Activated gamma-delta T cell treated with anti-CD3 and anti-CD28 coated beads, Interleukin-2, amount 50 U/mL, for 16 hours (primary cell): ENCODE data around the gene ICAM5.

Experiments used
- DNase-seq: peaks from one replicate; pipeline ENCODE4 v3.0.0-alpha.2; 2020; ENCODE audit warnings: low read depth

Gene ICAM5

DNA sequence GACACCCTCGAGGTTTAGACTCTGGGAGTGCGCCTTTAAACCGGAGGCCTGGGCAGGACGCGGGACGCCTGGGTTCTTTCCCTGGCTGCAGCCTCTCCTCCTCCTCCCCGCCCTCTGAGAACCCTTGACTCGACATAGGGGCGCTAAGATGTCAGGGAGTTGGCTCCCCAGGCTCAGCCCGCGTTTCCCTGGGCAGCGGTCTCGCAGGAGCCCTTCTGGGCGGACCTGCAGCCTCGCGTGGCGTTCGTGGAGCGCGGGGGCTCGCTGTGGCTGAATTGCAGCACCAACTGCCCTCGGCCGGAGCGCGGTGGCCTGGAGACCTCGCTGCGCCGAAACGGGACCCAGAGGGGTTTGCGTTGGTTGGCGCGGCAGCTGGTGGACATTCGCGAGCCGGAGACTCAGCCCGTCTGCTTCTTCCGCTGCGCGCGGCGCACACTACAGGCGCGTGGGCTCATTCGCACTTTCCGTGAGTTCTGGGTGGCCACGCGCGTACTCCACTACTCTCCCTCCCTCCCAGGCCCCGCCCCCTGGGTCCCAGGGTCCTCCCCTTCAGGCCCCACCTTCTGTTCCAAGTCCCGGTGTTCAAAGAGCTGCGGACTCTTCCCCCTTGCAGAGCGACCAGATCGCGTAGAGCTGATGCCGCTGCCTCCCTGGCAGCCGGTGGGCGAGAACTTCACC lies 1.3 kb downstream of the ICAM5 start:
- DNase-seq, result no peak

DNA sequence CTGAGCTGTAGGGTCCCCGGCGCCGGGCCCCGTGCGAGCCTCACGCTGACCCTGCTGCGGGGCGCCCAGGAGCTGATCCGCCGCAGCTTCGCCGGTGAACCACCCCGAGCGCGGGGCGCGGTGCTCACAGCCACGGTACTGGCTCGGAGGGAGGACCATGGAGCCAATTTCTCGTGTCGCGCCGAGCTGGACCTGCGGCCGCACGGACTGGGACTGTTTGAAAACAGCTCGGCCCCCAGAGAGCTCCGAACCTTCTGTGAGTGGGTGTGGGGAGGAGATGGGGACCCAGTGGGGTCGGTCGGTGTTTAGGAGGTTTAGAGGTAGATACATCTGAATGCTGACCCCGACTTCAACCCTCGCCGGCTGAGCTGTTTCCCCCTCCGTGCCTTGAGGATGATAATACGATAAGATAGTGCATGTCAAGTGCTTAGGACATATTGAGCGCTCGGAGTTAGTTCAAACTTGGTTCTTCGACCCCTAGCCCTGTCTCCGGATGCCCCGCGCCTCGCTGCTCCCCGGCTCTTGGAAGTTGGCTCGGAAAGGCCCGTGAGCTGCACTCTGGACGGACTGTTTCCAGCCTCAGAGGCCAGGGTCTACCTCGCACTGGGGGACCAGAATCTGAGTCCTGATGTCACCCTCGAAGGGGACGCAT lies 1.9 kb downstream of the ICAM5 start:
- DNase-seq, result no peak

DNA sequence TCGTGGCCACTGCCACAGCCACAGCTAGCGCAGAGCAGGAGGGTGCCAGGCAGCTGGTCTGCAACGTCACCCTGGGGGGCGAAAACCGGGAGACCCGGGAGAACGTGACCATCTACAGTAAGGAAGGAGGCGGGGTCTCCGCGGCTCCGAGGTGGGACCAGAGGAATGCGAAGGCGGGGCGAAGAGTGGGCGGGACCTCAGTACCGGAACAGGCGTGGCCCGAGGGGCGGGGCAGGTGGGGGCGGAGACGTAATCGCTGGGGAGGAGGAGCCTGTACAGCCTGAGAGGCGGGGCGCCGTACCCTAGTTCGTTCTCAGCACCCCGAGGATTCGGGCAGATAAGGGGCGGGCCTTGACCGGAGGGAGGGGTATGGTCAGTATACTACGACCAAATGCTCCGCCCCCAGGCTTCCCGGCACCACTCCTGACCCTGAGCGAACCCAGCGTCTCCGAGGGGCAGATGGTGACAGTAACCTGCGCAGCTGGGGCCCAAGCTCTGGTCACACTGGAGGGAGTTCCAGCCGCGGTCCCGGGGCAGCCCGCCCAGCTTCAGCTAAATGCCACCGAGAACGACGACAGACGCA lies 2.5 kb downstream of the ICAM5 start:
- peak; percentile 50 for DNase-seq

DNA sequence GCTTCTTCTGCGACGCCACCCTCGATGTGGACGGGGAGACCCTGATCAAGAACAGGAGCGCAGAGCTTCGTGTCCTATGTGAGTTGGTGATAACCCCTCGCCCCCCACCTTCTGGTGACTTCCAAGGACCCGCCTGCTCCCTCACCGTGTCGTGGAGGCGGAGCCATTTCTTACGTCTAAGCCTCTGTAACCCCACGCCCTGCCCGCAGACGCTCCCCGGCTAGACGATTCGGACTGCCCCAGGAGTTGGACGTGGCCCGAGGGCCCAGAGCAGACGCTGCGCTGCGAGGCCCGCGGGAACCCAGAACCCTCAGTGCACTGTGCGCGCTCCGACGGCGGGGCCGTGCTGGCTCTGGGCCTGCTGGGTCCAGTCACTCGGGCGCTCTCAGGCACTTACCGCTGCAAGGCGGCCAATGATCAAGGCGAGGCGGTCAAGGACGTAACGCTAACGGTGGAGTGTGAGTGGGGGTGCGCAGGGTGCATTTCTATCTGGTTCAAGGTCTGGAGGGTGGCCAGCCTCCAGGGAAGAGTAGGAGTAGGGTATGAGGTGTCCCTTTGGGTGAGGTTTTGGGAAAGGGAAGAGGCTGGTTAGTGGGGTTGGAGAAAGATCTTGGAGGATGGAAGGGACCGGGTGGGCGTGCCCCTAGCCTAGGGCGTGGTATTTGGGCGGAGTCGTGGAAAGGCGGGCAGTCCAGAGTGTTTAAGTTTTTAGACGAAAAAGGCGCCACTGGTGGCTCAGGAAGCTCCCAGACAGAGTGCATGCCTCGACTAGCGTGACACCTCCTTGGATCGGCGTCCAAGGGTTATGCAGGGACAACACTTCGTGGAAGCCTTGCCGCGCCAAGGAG lies 3.3 kb downstream of the ICAM5 start:
- DNase-seq, result no peak

DNA sequence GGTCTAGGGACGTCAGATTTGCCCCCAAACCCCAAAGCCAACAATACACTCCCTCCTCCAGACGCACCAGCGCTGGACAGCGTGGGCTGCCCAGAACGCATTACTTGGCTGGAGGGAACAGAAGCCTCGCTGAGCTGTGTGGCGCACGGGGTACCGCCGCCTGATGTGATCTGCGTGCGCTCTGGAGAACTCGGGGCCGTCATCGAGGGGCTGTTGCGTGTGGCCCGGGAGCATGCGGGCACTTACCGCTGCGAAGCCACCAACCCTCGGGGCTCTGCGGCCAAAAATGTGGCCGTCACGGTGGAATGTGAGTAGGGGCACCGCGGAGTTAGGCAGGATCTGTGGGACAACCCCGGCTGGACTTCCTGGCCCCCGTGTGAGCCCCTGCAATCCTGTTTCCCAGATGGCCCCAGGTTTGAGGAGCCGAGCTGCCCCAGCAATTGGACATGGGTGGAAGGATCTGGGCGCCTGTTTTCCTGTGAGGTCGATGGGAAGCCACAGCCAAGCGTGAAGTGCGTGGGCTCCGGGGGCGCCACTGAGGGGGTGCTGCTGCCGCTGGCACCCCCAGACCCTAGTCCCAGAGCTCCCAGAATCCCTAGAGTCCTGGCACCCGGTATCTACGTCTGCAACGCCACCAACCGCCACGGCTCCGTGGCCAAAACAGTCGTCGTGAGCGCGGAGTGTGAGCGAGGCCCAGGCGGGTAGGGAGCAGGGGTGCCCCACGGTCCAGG lies 4.0 kb downstream of the ICAM5 start:
- DNase-seq, result no peak

DNA sequence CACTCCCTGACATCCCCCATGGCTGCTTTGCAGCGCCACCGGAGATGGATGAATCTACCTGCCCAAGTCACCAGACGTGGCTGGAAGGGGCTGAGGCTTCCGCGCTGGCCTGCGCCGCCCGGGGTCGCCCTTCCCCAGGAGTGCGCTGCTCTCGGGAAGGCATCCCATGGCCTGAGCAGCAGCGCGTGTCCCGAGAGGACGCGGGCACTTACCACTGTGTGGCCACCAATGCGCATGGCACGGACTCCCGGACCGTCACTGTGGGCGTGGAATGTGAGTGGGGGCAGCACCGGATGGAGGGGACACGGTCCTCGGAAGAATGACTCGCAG lies 4.6 kb downstream of the ICAM5 start:
- no peak for DNase-seq

DNA sequence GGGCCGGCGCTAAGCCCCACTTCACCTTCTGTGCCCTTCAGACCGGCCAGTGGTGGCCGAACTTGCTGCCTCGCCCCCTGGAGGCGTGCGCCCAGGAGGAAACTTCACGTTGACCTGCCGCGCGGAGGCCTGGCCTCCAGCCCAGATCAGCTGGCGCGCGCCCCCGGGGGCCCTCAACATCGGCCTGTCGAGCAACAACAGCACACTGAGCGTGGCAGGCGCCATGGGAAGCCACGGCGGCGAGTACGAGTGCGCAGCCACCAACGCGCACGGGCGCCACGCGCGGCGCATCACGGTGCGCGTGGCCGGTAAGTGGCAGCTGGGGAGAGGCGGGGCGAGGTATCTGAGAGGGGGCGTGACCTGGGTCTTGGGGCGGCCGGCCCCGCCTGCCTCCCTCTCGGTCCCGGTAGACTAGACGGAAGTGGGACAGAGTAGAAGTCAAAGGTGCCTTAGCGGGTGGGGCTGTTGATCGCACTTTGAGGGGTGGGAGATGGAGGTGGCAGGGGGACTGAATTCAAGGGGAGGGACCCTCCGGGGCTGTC lies 5.6 kb downstream of the ICAM5 start:
- DNase-seq, result no peak

DNA sequence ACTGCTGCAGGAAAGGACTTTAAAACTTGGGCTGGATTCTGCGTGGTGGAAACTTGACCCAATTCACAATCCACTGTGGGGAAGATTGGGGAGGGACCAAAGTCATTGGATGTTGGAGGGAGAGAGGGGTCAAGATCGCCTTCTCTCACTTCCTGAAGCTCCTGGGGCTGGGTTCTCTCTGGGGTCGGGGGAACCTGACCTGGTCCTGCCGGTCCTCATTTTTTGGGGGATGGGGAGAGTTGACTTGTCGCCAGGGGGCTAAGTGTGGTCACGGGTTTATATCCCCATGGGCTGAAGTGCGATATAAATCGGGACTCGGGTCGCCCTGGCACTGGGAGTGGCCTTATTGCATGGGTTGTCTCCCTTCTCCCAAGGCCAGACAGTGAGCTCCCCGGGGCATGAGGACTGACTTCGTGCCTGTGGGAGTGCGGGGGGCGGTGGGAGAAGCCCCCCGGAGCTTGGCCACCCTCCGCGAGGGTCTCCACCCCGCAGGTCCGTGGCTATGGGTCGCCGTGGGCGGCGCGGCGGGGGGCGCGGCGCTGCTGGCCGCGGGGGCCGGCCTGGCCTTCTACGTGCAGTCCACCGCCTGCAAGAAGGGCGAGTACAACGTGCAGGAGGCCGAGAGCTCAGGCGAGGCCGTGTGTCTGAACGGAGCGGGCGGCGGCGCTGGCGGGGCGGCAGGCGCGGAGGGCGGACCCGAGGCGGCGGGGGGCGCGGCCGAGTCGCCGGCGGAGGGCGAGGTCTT lies 6.3 kb downstream of the ICAM5 start:
- DNase-seq, result no peak

DNA sequence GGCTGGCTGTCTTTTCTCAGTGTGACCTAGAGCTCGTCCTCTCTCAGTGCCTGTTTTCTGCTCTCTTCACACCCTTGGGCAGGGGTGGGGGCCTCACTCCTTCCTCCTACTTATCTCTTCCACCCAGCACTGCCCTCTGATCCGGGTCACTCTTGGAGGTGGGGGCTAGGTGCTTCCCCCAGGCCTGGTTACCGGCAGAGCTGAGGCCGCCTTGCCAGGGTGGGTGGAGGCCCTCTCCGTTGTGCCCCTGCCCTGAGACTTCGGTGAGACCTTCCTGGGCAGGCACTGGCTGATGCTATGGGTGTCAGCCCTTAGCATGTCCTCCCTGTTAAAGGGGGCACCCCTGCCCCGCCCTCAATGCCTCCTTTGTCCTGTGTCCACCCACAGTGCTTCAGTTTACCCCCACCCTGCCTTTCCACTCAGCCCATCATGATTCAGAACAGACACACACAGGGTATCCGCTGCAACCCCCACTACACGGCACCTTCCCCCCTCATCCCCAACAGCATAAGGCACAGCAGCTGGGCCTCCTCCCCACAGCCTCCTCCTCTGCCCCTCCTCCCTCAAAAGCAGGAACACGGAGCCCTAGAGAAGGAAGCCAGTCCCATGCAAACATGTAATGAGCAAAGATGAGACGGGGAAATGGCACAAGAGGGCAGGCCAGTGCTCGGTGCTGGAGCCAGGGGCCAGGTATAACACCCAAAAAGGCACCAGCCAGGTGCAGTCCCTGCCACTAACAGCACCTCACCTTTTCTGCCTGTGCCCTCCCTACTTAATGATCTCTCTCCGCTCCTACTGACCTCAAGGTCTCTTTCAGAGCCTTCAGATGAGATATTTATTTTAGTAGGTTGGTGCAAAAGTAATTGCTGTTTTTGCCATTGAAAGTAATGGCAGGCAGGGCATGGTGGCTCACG lies 10.1 kb downstream of the ICAM5 start:
- DNase-seq, result no peak

DNA sequence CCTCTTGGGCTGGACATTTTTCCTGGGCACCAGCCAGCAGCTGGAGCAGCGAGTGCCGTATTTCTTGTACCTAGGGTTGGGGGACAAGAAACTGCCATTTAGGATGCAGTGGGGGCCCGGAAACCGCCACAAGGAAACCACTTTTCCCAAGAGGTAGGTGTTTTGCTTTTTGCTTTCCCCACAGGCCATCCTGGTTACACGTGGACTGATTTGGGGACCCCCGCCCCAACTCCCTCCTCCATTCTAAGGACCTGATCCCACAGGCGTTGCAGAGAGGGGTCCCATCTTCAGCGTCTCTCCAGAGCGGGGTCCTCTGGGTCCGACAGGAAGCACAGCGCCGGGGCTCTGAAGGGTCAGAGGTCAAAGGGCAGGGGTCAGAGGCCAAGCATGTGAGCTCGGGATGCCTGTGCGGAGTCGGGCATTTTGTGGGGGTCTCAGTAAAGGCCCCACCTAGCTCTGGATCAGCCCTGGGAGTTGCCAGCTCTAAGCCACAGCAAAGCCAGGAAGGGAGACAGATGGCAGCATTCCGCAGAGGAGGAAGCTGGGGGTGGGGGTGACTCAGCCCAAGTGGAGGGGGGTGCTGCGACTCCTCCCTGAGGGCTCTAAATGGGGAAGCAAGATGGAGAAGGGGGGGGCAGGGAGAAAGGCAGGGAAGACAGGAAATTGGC lies 15.5 kb downstream of the ICAM5 start:
- DNase-seq, result no peak

DNA sequence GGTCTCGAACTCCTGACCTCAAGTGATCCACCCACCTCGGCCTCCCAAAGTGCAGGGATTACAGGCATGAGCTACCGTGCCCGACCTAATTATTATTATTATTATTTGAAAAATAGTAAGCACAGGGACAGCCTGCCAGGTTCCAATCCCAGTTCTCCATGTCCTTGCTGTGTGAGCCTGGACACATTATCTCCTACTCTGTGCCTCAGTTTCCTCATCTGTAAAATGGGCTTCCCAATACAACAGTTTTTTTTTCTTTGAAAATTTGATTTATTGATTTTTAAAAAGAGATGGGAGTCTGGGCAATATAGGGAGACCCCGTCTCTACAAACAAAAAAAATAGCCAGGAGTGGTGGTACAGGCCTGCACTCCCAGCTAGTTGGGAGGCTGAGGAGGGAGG lies 16.6 kb downstream of the ICAM5 start:
- no peak for DNase-seq

DNA sequence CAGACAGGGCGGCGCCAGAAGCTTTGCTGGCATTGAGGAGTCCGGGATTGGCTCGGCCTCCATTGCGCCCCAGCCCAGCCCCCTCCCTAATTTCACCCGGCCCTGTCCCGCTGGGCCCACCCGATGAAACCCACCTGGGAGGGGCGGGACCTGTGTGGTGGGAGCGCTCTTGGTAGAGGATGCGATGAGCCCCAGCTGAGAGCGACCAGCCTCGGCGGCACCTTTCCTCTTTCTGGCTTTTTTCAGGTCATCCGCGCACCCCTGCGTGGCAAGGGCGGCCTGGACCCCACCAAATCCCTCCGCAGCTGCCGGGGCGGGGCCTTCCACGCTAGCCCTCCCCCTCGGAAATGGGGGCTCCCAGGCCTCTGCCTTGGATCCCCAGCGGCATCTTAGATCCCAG lies 19.7 kb downstream of the ICAM5 start, which contains the start of gene ZGLP1:
TSS of gene ZGLP1 (minus strand) at position 393 of the 400 bp plus-strand sequence.
- DNase-seq, result no peak

DNA sequence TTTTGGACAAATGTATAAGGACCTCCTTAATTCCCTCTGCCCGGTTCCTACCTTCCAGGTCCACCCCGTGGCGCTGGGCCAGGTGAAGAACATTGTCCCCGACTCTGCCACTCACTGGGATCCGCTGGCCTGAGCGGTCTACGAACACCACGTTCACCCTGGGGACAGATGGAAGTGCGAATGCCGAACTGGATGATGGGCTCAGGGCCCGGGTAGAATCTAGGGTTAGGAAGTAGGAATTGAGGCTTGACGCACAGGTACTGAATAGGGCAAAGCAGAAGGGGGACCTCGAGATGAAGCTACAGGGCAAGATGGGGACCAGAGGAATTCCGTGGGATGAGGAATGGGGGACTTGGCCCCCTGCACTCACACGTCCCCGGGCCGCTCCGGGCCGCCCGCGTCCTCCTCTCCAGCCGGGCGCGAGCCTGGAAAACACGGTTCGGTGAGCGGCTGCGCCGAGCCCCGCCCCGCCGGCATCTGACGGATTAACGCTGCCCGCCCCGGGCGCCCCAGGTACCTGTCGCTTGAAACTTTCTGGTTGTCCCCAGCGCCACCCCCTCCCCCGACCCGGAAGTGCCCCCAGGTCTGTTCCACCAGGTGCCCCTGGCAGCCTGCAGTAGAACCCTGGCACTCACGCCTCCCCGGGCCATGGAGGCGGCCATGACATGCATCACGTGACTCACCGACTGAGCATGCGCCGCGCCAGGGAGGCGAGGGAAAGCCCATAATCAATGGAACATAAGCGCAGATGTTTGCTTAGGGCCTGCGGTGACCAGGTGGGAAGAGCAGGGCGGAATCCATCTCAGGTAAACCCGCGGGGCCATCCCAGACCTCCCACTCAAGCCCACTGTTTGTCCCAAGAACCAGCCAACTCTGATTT lies 25.8 kb downstream of the ICAM5 start, which contains the start of gene FDX2:
TSS of gene FDX2 (minus strand) at position 681 of the 880 bp plus-strand sequence. CDS start at position 662, 19 bp downstream.
- peak; percentile 89 for DNase-seq

DNA sequence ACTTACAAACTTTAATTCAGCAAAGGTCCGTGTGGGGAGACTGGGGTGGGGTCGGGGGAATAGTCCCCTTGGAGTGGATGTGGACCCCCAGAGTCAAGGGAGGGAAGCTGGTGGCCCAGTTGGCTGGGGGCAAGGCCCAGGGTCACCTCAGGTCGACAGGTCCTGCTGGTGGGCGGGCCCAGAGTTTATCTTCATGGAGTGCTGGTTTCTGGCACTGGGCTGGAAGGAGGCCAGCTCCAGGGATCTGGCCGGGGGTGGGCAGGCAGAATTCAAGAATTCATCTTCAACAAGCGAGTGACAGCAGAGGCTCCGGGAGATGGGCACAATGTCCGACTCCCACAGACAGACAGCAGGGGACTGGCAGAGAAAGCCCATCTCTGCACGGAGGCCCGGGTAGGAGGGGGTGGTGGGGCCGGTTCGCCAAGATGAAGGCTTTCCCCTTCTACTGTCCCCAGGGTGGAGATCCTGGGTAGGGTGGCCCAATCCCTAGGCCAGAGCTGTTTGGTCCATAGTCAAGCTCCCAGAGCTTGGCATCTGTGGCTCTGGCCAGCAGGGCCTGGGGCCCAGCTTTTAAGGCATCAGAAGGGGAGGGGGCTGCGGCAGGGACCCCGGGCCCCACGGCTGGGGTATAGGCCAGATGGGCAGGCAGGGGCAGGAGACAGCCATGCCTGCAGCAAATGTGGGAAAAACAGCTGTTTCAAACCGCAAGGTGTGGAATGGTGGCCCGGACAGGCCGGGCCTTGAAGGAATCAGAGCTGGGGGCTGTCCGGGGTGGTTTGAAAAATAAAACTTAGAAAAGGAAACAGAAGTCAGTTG lies 26.7 kb downstream of the ICAM5 start:
- no peak for DNase-seq

DNA sequence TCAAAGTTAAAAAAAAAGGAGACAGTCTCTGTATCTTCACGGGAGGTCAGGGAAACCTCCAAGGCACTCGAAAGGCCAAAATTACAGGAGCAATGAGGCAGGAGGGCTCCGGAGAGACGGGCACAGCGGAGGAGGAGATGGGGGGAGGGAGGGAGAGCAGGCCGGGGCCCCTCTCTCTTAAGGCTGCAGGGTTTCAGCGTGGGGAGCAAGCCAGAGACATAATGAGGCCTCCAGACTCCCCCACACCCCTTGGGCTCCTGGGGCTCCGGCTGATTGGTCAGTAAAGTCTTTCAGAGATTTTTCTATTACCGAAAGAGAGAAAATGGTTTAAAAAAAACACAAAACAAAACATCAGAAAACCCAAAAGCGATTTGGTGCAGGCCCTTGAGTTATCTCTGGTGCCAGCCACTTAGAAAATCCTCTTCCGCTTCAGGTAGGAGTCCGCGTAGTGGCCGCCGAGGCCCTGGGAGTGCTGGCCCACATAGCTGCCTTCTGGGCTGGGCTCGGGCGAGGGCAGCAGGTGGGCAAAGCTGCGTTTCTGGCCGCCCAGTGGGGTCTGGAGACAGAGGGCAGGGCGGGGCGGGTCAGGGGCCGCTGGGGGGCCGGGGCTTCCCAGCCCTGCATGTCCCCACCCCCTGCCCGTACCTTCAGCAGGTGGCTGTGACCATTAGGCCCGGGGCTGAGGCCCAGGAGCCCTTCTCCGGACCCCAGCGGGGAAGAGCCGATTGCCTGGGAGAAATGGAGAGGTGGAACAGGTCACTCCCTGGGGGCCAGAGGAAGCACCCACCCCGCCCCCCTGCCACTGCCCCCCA lies 27.5 kb downstream of the ICAM5 start:
- no peak for DNase-seq

DNA sequence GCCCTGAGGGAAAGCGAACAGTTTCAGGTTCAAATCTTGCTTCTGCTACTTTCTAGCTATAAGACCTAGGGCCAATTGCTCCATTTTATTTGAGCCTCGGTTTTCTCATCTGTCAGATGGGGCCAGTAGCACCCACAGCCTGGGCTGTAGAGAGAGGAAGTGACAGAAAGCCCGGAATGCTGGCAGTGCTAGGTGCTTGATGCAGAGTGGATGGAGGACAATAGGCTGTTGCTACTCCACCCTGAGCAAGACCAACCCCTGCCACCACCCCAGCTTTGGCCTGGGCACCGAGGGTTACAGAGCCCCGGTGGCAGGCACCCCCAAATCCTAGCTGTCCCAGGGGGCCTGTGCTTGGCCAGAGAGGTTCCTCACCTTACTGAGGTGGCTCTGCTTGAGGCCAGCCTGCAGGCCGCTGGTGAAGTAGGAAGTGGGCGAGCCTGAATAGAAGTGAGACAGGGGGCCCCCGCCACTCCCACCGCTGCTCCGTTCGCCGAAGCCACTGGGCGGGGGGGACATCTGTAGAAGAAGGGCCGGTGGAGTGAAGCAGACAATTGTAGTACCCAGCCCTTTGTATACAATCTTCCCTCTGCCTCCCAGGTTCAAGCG lies 28.2 kb downstream of the ICAM5 start:
- no peak for DNase-seq
